DMS 273 treated with DMSO at 0.1 percent for 48 hours (cell line): ENCODE results near the gene FBXL14.

Experiments used
- DNase-seq: peaks from one replicate; lab custom pipeline; 2025; lab: John Stamatoyannopoulos, UW

Gene FBXL14

GRCh38 chr12:1593174-1594005, 991 bp downstream of the FBXL14 start:
- no peak for DNase-seq

- no peak for DNase-seq
Observed at GRCh38 chr12:1592444-1593173, 1.8 kb downstream of the FBXL14 start.

- DNase-seq, result no peak
Observed at GRCh38 chr12:1591543-1591942, 2.8 kb downstream of the FBXL14 start.

- DNase-seq, result no peak
Observed at GRCh38 chr12:1591034-1591433, 3.3 kb downstream of the FBXL14 start.

GRCh38 chr12:1590221-1590979, 4.0 kb downstream of the FBXL14 start:
- no peak for DNase-seq

GRCh38 chr12:1588575-1588947, 5.8 kb downstream of the FBXL14 start:
- no peak for DNase-seq

- DNase-seq, result no peak
Observed at GRCh38 chr12:1587927-1588574, 6.3 kb downstream of the FBXL14 start.

- no peak for DNase-seq
Observed at GRCh38 chr12:1584326-1584725, 10.1 kb downstream of the FBXL14 start.

GRCh38 chr12:1583421-1584078, 10.8 kb downstream of the FBXL14 start:
- no peak for DNase-seq

GRCh38 chr12:1582709-1583050, 11.7 kb downstream of the FBXL14 start:
- DNase-seq, result no peak

GRCh38 chr12:1581973-1582708, 12.2 kb downstream of the FBXL14 start:
- DNase-seq, result no peak

- no peak for DNase-seq
Observed at GRCh38 chr12:1580526-1580925, 13.9 kb downstream of the FBXL14 start.

- DNase-seq, result no peak
Observed at GRCh38 chr12:1579651-1580435, 14.5 kb downstream of the FBXL14 start.

GRCh38 chr12:1576410-1577241, 17.8 kb downstream of the FBXL14 start:
- DNase-seq, result no peak

- no peak for DNase-seq
Observed at GRCh38 chr12:1575408-1576401, 18.7 kb downstream of the FBXL14 start.

- no peak for DNase-seq
Observed at GRCh38 chr12:1574865-1575259, 19.5 kb downstream of the FBXL14 start.

GRCh38 chr12:1573960-1574864, 20.2 kb downstream of the FBXL14 start:
- no peak for DNase-seq
